RWPE1 (cell line): Measurements from ENCODE around the gene SLC35C1.

Experiments
- CTCF ChIA-PET: fragments of 350-600 bp; sonication (Branson Sonifier 250); formaldehyde crosslinking; extraction: SDS; loops from one replicate; lab custom pipeline; 2021; lab: Yijun Ruan, JAX
- POLR2A ChIA-PET: fragments of 400-600 bp; formaldehyde crosslinking; extraction: SDS; loops from one replicate; lab custom pipeline; 2020; ENCODE audit warnings: antibody characterized with exemption; ENCODE audit not compliant: low non-redundant PET; lab: Yijun Ruan, JAX
- DNase-seq: peaks from one replicate; pipeline ENCODE4 v3.0.0; 2012; ENCODE audit warnings: low spot score
- H3K27ac ChIP-seq: fragments of 450-650 bp; 2 replicates; pipeline ENCODE4 v1.5.1; 2017
- TF ChIP-seq, protein P1 (sequence below): fragments of 450-650 bp; conservative IDR thresholded peaks from 2 replicates; pipeline ENCODE4 v1.5.1; 2017; ENCODE audit warnings: low read depth, mild to moderate bottlenecking

The SLC35C1 gene

DNA sequence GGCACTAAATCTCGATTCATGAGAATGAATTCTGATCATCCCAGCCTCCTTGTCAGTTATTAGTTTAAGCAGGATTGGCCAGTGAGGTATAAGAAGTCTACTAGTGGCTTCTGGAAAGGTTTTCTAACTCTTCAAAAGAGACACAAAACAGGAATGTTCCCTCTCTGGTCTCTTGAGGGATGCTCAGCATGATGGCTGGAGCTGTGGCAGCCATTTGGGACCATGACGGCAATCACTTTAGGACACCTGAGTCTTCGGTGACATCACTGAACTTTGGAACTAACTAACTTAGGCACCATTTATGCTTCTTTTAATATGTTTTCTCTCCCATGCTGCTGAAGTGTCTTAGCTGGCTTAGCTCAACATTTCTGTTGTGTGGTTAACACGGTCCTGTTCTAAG lies 22.2 kb downstream of the SLC35C1 start:
- ChIA-PET CTCF (no interaction called here), POLR2A (no interaction called here)
- no peak overlapping the region for H3K27ac ChIP-seq
- DNase-seq = no peak
- TF ChIP-seq, protein P1, sequence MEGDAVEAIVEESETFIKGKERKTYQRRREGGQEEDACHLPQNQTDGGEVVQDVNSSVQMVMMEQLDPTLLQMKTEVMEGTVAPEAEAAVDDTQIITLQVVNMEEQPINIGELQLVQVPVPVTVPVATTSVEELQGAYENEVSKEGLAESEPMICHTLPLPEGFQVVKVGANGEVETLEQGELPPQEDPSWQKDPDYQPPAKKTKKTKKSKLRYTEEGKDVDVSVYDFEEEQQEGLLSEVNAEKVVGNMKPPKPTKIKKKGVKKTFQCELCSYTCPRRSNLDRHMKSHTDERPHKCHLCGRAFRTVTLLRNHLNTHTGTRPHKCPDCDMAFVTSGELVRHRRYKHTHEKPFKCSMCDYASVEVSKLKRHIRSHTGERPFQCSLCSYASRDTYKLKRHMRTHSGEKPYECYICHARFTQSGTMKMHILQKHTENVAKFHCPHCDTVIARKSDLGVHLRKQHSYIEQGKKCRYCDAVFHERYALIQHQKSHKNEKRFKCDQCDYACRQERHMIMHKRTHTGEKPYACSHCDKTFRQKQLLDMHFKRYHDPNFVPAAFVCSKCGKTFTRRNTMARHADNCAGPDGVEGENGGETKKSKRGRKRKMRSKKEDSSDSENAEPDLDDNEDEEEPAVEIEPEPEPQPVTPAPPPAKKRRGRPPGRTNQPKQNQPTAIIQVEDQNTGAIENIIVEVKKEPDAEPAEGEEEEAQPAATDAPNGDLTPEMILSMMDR = no peak

DNA sequence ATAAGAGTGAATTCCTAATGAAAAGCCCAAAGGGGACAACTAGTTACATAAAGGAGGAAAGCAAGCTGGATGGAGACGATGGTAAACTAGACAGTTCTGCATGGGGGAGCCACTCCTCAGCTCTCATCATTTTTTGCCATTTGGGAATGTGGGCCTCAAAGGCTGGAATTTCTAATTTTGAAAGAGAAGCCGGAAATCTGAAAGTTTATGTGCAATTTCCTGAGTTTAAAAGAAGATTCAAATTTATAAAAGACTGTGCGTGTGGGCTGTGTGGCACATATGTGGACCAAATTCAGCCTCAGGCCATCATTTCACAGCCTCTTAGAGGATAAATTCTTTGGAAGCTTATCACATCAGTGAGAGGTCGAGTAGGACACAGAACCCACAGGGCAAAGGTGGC lies 24.0 kb downstream of the SLC35C1 start:
- POLR2A ChIA-PET = no interaction called here
- CTCF ChIA-PET = interaction anchor here (0.6 to 0.8 kb wide), 4 partner anchors 137 to 1756 kb away, joined by 3 to 4 read pairs (median 3); no protein-coding TSS in a partner anchor
- no peak overlapping the region for H3K27ac ChIP-seq
- DNase-seq = no peak
- TF ChIP-seq, protein P1 = no peak

GRCh38 chr11:45830596-45830995 lies 25.6 kb downstream of the SLC35C1 start:
- DNase-seq = no peak
- TF ChIP-seq, protein P1 = no peak
- CTCF ChIA-PET = no interaction called here
- H3K27ac ChIP-seq = no peak overlapping the region
- POLR2A ChIA-PET = no interaction called here

DNA sequence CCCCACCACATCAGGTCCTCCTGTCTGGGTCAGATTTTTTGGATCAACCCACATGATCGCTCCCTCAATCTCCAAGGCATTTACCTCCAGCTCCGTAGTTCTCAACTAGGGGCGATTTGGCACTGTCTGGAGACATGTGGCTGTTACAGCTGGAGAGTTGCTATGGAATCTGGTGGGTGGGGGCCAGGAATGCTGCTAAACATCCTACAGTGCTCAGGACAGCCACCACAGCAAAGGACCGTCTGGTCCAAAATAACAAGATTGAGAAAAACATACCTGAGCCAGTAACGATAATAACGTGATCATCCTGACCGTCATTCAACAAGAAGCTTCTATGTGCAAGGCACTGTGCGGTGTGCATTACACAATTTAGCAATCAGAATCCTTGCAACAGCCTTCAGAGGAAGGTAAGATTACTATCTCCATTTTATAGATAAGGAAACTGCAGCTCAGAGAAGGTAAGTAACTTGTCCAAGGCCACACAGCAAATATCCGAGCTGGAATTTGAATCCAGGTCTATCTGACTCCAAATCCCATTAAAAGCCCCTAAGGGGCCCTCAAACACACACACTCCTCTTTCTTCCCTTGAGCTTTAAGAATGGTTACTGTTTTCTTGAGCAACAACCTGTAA lies 28.0 kb downstream of the SLC35C1 start:
- no peak overlapping the region for H3K27ac ChIP-seq
- ChIA-PET POLR2A (no interaction called here), CTCF (interaction anchor here (0.5 to 1.2 kb wide), 2 partner anchors 9 to 27 kb away, joined by 3 to 4 read pairs; no protein-coding TSS in a partner anchor)
- TF ChIP-seq, protein P1 = no peak
- DNase-seq = no peak

GRCh38 chr11:45833761-45834160 lies 28.8 kb downstream of the SLC35C1 start:
- POLR2A ChIA-PET = no interaction called here

GRCh38 chr11:45834298-45834756 lies 29.4 kb downstream of the SLC35C1 start:
- TF ChIP-seq, protein P1 = no peak
- DNase-seq = no peak
- ChIA-PET CTCF (no interaction called here), POLR2A (no interaction called here)
- H3K27ac ChIP-seq = no peak overlapping the region

More at GRCh38 chr11:45833761-45834160, 28.8 kb downstream of the SLC35C1 start:
- CTCF ChIA-PET = no interaction called here
- TF ChIP-seq, protein P1 = no peak
- no peak for DNase-seq
- H3K27ac ChIP-seq = no peak overlapping the region
